PC-3 (cell line): ENCODE results near the gene ADGRL3. TPM values are rescaled to one million over a fixed set of nuclear protein-coding genes. Genes with fewer than 3 reads are reported as not detected.

Experiments
- ATAC-seq: fragments of 200-7000 bp; cut with Tn5 transposase; 2 replicates; pipeline ENCODE4 v1.9.1; 2020; ENCODE audit warnings: mild to moderate bottlenecking, moderate library complexity
- BruUV-seq: library from RNA; stranded (reverse); fragments of 400-500 nt; replicated peaks from 2 replicates; lab custom pipeline; 2021; lab: Mats Ljungman, UMichigan
- CTCF ChIA-PET: fragments of 300-600 bp; sonication (Branson Sonifier 250); formaldehyde crosslinking; loops from one replicate; lab custom pipeline; 2022; ENCODE audit warnings: antibody characterized with exemption; lab: Charles Lee
- POLR2A ChIA-PET: fragments of 300-600 bp; sonication (Branson Sonifier 250); formaldehyde crosslinking; loops from one replicate; lab custom pipeline; 2022; ENCODE audit warnings: antibody characterized with exemption; ENCODE audit not compliant: unreplicated experiment; lab: Charles Lee
- DNase-seq: peaks from one replicate; pipeline ENCODE4 v3.0.0-alpha.2; 2015
- H2AFZ ChIP-seq: fragments of 300-600 bp; sonication (generic); 2 replicates; pipeline ENCODE4 v1.6.0; 2016; ENCODE audit warnings: antibody characterized with exemption, low read length
- H3F3A ChIP-seq: fragments of 300-600 bp; sonication (generic); one replicate; pipeline ENCODE4 v1.6.0; 2017; ENCODE audit warnings: antibody characterized with exemption, low read length, control low read depth, mild to moderate bottlenecking; ENCODE audit not compliant: unreplicated experiment
- H3K27ac ChIP-seq: fragments of 300-600 bp; sonication (generic); 2 replicates; pipeline ENCODE4 v1.5.1; 2016; ENCODE audit warnings: mild to moderate bottlenecking, low read length
- H3K27me3 ChIP-seq: fragments of 300-600 bp; sonication (generic); 2 replicates; pipeline ENCODE4 v1.6.1; 2016; ENCODE audit warnings: low read length, mixed read lengths
- H3K36me3 ChIP-seq: fragments of 300-600 bp; sonication (generic); 2 replicates; pipeline ENCODE4 v1.6.1; 2016; ENCODE audit warnings: low read depth, mixed run types, low read length, mixed read lengths
- H3K4me1 ChIP-seq: fragments of 300-600 bp; sonication (generic); 2 replicates; pipeline ENCODE4 v1.5.1; 2016; ENCODE audit warnings: low read length; ENCODE audit not compliant: insufficient read depth
- H3K4me2 ChIP-seq: fragments of 300-600 bp; sonication (generic); 2 replicates; pipeline ENCODE4 v1.6.0; 2016; ENCODE audit warnings: low read length
- H3K4me3 ChIP-seq: fragments of 300-600 bp; sonication (generic); 2 replicates; pipeline ENCODE4 v1.5.1; 2016; ENCODE audit warnings: mild to moderate bottlenecking, low read length, mixed read lengths
- H3K79me2 ChIP-seq: fragments of 300-600 bp; sonication (generic); 2 replicates; pipeline ENCODE4 v1.6.1; 2017; ENCODE audit warnings: low read length, mixed read lengths
- H3K9ac ChIP-seq: fragments of 300-600 bp; sonication (generic); 2 replicates; pipeline ENCODE4 v1.6.0; 2016; ENCODE audit warnings: mild to moderate bottlenecking, low read length
- H3K9me2 ChIP-seq: fragments of 300-600 bp; sonication (generic); replicated peaks from 2 replicates; pipeline ENCODE4 v1.6.1; 2016; ENCODE audit warnings: mixed run types, low read length, mixed read lengths
- H3K9me3 ChIP-seq: fragments of 300-600 bp; sonication (generic); 2 replicates; pipeline ENCODE4 v1.6.1; 2016; ENCODE audit warnings: low read length, mixed read lengths
- H4K20me1 ChIP-seq: fragments of 300-600 bp; sonication (generic); 2 replicates; pipeline ENCODE4 v1.6.1; 2016; ENCODE audit warnings: low read length, mixed read lengths
- EZH2 ChIP-seq: fragments of 300-600 bp; sonication (generic); IDR thresholded peaks from one replicate; pipeline ENCODE4 v1.6.1; 2017; ENCODE audit warnings: antibody characterized with exemption, mild to moderate bottlenecking, low read length; ENCODE audit not compliant: unreplicated experiment
- EZH2phosphoT487 ChIP-seq: fragments of 300-600 bp; sonication (generic); IDR thresholded peaks from 2 replicates; pipeline ENCODE4 v1.6.1; 2018; ENCODE audit warnings: mild to moderate bottlenecking, antibody characterized with exemption, low read length, borderline replicate concordance
- intact Hi-C: fragments of 100-400 bp; cut with micrococcal nuclease; formaldehyde crosslinking; loops from 2 replicates; pipeline ENCODE4 v1.9.0; 2023
- total RNA-seq: library from RNA; depleted of rRNA; stranded (reverse); fragments of >200 nt; gene quantifications from 2 replicates; pipeline ENCODE4 v1.2.3, GENCODE V29; 2014
- TF ChIP-seq, protein P1 (sequence below): fragments of 300-600 bp; sonication (generic); conservative IDR thresholded peaks from 2 replicates; pipeline ENCODE4 v1.5.1; 2017; ENCODE audit warnings: antibody characterized with exemption, low read depth, mild to moderate bottlenecking, low read length

The ADGRL3 gene
- total RNA-seq, 1 experiment from 2014 or later: 0.66 TPM

DNA sequence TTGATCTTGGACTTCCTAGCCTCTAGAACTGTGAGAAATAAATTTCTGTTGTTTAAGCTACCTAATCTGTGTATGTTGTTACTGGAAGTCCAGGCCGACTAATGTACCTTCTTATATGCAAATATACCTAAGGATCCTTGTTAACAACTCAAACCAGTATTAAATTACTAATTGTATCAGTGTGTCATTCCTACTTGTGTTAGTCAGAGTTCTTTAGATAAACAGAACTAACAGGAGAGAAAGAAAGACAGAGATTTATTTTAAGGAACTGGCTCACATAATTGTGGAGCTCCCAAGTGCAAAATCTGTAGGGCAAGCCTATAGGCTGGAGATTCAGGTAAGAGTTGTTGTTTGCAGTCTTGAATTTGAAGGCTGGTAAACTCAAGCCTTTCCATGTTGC, 120.0 kb downstream of the ADGRL3 start:
- ATAC-seq (peak; percentile 86), DNase-seq (peak; percentile 29)
- TF ChIP-seq, protein P1, sequence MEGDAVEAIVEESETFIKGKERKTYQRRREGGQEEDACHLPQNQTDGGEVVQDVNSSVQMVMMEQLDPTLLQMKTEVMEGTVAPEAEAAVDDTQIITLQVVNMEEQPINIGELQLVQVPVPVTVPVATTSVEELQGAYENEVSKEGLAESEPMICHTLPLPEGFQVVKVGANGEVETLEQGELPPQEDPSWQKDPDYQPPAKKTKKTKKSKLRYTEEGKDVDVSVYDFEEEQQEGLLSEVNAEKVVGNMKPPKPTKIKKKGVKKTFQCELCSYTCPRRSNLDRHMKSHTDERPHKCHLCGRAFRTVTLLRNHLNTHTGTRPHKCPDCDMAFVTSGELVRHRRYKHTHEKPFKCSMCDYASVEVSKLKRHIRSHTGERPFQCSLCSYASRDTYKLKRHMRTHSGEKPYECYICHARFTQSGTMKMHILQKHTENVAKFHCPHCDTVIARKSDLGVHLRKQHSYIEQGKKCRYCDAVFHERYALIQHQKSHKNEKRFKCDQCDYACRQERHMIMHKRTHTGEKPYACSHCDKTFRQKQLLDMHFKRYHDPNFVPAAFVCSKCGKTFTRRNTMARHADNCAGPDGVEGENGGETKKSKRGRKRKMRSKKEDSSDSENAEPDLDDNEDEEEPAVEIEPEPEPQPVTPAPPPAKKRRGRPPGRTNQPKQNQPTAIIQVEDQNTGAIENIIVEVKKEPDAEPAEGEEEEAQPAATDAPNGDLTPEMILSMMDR: no peak
- TF ChIP-seq EZH2phosphoT487 (no peak), EZH2 (no peak)
- Histone ChIP-seq H3K27ac (no peak overlapping the region), H3K36me3 (peaks cover 4% of the 10 kb centered on the region; the same call in 1 of the 2 replicates), H3K4me1 (peaks cover 9% of the 10 kb centered on the region), H2AFZ (no peak overlapping the region), H3F3A (no peaks in the 10 kb centered on the region), H3K79me2 (no peaks in the 10 kb centered on the region), H3K4me3 (no peak overlapping the region), H3K9me3 (0 out of 2 replicates have a peak, but pooled peaks cover 7% of the 10 kb centered on the region), H3K4me2 (no peak overlapping the region), H3K9me2 (no peaks in the 10 kb centered on the region), H3K9ac (no peak overlapping the region), H4K20me1 (no peaks in the 10 kb centered on the region), H3K27me3 (no peaks in the 10 kb centered on the region)
- BruUV-seq: no TSS peak
- CTCF ChIA-PET: no interaction called here
- intact Hi-C loops: no loop called here
- POLR2A ChIA-PET: no interaction called here

DNA sequence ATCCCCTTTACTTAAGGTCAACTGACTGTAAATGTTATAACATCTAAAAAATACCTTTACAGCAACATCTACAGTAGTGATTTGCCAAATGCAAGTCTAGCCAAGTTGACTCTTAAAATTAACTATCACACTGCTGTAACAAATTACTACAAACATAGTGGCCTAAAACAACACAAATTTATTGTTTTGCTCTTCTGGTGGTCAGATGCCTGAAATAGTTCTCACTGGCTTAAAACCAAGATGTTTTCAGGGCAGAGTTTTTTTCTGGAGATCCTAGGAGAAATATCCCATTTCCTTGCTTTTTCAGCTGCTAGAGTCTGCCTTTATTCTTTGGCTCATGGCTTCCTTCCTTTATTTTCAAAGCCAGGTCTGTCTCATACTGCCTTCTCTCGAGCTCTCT, 120.5 kb downstream of the ADGRL3 start:
- Histone ChIP-seq H3K4me2 (no peak overlapping the region), H3K9me3 (0 out of 2 replicates have a peak, but pooled peaks cover 7% of the 10 kb centered on the region), H4K20me1 (no peaks in the 10 kb centered on the region), H3K9ac (no peak overlapping the region), H3K79me2 (no peaks in the 10 kb centered on the region), H3K9me2 (no peaks in the 10 kb centered on the region), H3K27me3 (no peaks in the 10 kb centered on the region), H3K4me1 (peaks cover 9% of the 10 kb centered on the region), H3K27ac (no peak overlapping the region), H2AFZ (no peak overlapping the region), H3F3A (no peaks in the 10 kb centered on the region), H3K36me3 (peaks cover 4% of the 10 kb centered on the region; the same call in 1 of the 2 replicates), H3K4me3 (no peak overlapping the region)
- ChIA-PET CTCF (no interaction called here), POLR2A (no interaction called here)
- intact Hi-C loops: no loop called here
- no peak for TF ChIP-seq EZH2phosphoT487
- TF ChIP-seq, protein P1: no peak
- no peak for TF ChIP-seq EZH2
- DNase-seq: no peak
- no TSS peak for BruUV-seq
- no peak for ATAC-seq

DNA sequence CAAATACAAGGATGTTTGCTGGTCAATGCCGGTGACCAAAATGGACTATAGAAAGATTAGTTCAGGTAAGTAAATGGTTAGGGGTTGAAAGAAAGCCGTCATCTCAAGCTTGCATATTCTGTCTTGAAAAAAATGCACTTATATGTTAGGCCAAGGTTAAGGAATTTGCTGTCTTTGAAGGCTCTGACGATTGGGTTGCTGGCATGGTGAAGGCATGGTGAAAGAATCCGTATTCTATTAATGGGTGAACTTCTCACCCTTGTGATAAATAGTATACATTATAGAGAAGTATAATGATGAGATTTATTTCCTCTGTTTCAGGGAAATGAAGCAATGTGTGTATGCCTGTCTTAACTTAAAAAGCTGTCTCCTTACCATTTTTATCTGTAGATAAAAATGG, 132.6 kb downstream of the ADGRL3 start:
- no peaks in the 10 kb centered on the region for H3K4me1 ChIP-seq
- H3K9ac ChIP-seq: no peak overlapping the region
- CTCF ChIA-PET: no interaction called here
- H3K27me3 ChIP-seq: no peaks in the 10 kb centered on the region
- H2AFZ ChIP-seq: no peak overlapping the region
- no peak overlapping the region for H3K4me2 ChIP-seq
- no peaks in the 10 kb centered on the region for H4K20me1 ChIP-seq
- intact Hi-C loops: no loop called here
- no peaks in the 10 kb centered on the region for H3K9me3 ChIP-seq
- no TSS peak for BruUV-seq
- H3F3A ChIP-seq: no peaks in the 10 kb centered on the region
- DNase-seq: no peak
- POLR2A ChIA-PET: no interaction called here
- H3K4me3 ChIP-seq: no peak overlapping the region
- H3K79me2 ChIP-seq: no peaks in the 10 kb centered on the region
- no peak overlapping the region for H3K27ac ChIP-seq
- ATAC-seq: no peak
- TF ChIP-seq, protein P1: no peak
- TF ChIP-seq EZH2phosphoT487 (no peak), EZH2 (no peak)
- H3K9me2 ChIP-seq: no peaks in the 10 kb centered on the region
- H3K36me3 ChIP-seq: no peaks in the 10 kb centered on the region
